Pancreas (tissue), 10 donors: ENCODE results near the gene RSPH6A. TPM values are rescaled to one million over a fixed set of nuclear protein-coding genes. Genes with fewer than 3 reads are reported as not detected.
A peak's percentile ranks its signal among the peaks of the same experiment; 100 is the strongest.

Experiments used
- ATAC-seq, 4 donors: fragments of 200-7000 bp; cut with Tn5 transposase; one replicate each; pipeline versions ENCODE4 v1.8.0 to v1.9.1; 2020; ENCODE audit warnings: mild to moderate bottlenecking in 4 of 4, moderate library complexity in 4 of 4
- DNase-seq, 6 donors: peaks; one replicate each; pipeline ENCODE4 v3.0.0-alpha.2; 2020
- FAIRE-seq: peaks from 2 replicates; lab custom pipeline; 2012; peaks lifted over from hg19 to GRCh38; lab: Jason Lieb, UNC
- H3K27ac ChIP-seq, 4 donors: fragments of 200-600 bp; sonication (generic); 1 replicate in 3 of 4; 2 replicates in 1 of 4; pipeline versions ENCODE4 v1.5.0 to v1.8.0; 2020
- H3K27me3 ChIP-seq, 4 donors: fragments of 200-600 bp; one replicate each; pipeline ENCODE4 v1.8.0; 2021
- H3K36me3 ChIP-seq, 3 donors: fragments of 200-600 bp; sonication (generic) in 1 of 3; one replicate each; pipeline versions ENCODE4 v1.5.0 to v1.8.0; 2020 to 2021
- H3K4me1 ChIP-seq, 3 donors: fragments of 200-600 bp; one replicate each; pipeline ENCODE4 v1.8.0; 2021
- H3K4me3 ChIP-seq, 4 donors: fragments of 200-600 bp; sonication (generic) in 2 of 4; one replicate each; pipeline versions ENCODE4 v1.5.0 to v1.8.0; 2020 to 2021
- H3K9me3 ChIP-seq, 4 donors: fragments of 200-600 bp; one replicate each; pipeline ENCODE4 v1.8.0; 2021
- WGBS, 2 donors: extraction: QIAGEN DNeasy Blood & Tissue Kit; methylation state at CpG; one replicate each; pipeline ENCODE4 v1.1.7; 2013; 5-methylcytosine and 5-hydroxymethylcytosine counted together
- intact Hi-C, 3 donors: fragments of 100-400 bp; cut with DNase I; formaldehyde crosslinking; loops; one replicate each; pipeline versions ENCODE4 v1.11.1 to v1.14.2; 2022
- polyA plus RNA-seq, 2 donors: library from polyadenylated mRNA; stranded (reverse); fragments of 200-250 nt; gene quantifications; one replicate each; pipeline ENCODE4 v1.2.3, GENCODE V29; 2013
- total RNA-seq, 6 donors: library from RNA; stranded (reverse); fragmentation: NEBNext Ultra II Directional in 4 of 6; extraction: Animal tissue kit (Norgen Biotek cat#: 25700) in 4 of 6; gene quantifications; one replicate each; pipeline versions ENCODE4 v1.2.1 to v1.2.4, GENCODE V29; 2021 to 2023
- TF ChIP-seq, protein P1 (sequence below), 4 donors: fragments of 200-600 bp; sonication (generic) in 3 of 4; IDR thresholded peaks; one replicate each; pipeline versions ENCODE4 v1.5.0 to v1.8.0; 2021; ENCODE audit warnings: antibody characterized with exemption in 4 of 4
- donor health status: healthy with polysubstance abuse.
- donor health status: DM: no; HTN: no; CAD: no; lungs with moderate emphysema.
- donor health status: DM: no; HTN: no; CAD: no.
- donor health status: control.
- donor health status: control.
- donor health status: Bipolar disorder and iron deficiency.
- donor health status: DM: yes; HTN: yes; CAD: no.
- donor health status: DM: no; HTN: no; CAD: no.
- donor health status: DM: no; HTN: no; CAD: no.
- donor health status: DM: yes; HTN: yes; CAD: no.

The RSPH6A gene
- total and polyA plus RNA-seq, 8 donors: 0.08 TPM; not detected in 6

DNA sequence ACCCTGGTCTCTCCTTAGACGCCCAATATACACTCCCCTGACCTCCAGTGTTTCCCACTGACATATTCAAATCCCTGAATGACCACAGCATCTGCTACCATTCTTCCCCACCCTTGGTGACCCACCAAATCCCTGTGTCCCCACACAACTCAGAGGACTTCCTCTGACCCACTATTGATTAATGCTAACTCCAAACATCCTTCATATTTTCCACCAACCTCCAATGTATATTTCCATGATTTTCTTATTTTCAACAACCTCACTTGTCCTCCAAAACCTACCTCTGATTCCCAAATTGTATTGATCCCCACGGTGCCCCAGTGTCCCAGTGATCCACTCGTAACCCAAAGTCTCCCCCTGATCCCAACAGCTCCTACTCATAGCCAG lies 21.9 kb downstream of the RSPH6A start:
- Histone ChIP-seq H3K27me3 (no peaks in the 10 kb centered on the region), H3K36me3 (peaks cover 0 to 6% (median 0%) of the 10 kb centered on the region in 3 donors), H3K4me1 (peaks cover 0 to 9% (median 8%) of the 10 kb centered on the region in 3 donors), H3K27ac (no peak overlapping the region), H3K9me3 (no peaks in the 10 kb centered on the region), H3K4me3 (no peak overlapping the region)
- FAIRE-seq: no peak
- ATAC-seq: no peak
- intact Hi-C loops: no loop called here
- DNase-seq: no peak
- TF ChIP-seq, protein P1, sequence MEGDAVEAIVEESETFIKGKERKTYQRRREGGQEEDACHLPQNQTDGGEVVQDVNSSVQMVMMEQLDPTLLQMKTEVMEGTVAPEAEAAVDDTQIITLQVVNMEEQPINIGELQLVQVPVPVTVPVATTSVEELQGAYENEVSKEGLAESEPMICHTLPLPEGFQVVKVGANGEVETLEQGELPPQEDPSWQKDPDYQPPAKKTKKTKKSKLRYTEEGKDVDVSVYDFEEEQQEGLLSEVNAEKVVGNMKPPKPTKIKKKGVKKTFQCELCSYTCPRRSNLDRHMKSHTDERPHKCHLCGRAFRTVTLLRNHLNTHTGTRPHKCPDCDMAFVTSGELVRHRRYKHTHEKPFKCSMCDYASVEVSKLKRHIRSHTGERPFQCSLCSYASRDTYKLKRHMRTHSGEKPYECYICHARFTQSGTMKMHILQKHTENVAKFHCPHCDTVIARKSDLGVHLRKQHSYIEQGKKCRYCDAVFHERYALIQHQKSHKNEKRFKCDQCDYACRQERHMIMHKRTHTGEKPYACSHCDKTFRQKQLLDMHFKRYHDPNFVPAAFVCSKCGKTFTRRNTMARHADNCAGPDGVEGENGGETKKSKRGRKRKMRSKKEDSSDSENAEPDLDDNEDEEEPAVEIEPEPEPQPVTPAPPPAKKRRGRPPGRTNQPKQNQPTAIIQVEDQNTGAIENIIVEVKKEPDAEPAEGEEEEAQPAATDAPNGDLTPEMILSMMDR (IDR thresholded peaks at IDR 0.05): no peak
- WGBS, 2 donors: 11 to 19% methylated on average over 3 of the region's 3 CpGs

DNA sequence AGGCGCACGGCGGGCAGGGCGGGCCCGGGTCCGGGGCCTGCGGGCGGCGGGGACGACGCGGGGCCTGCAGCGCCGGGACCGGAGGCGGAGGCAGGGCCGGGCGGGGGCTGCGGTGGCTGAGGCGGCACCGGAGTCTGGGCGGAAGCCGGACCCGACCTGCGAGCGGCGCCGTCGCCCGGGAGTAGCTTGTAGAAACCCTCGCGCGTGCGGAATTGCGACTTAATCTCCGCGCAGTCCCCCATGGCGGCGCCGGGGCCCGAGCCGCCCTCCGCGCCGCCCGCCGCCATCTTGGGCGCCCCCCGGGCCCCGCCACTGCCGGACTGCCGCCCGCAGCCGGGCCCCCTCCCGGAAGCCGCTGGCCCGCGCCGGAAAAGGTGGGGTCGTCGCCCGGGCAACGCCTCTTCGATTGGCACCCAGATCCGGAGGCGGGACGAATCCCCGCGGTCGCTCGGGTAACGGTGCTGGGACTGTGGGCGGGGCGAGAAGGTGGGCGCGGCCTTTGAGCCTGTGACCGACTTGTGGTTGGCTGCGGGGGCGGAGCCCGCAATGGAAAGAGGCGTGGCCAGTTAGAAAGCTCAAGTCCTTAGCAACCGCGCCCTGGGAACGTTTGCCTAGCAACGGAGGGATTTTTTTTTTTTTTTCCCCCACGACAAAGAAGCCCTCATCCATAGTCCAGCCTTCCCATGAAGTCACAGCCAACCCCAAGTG lies 22.5 kb downstream of the RSPH6A start, which contains the start of gene DMWD:
TSS of gene DMWD (minus strand) at position 376 of the 708 bp plus-strand sequence. CDS start at position 287, 89 bp downstream.
- DNase-seq: peak; percentile 99 to 100 (median 100)
- TF ChIP-seq, protein P1 (IDR thresholded peaks at IDR 0.05): no peak
- H3K4me3 ChIP-seq: peak within 1 kb of the TSS; percentile 63 to 82 (median 69)
- peaks cover 0 to 6% (median 0%) of the 10 kb centered on the region in 3 donors for H3K36me3 ChIP-seq
- peak; percentile 99 for ATAC-seq
- 1% methylated on average over 50 to 86 of the region's 86 CpGs for WGBS, 2 donors
- no peaks in the 10 kb centered on the region for H3K27me3 ChIP-seq
- FAIRE-seq: peak; percentile 84
- H3K9me3 ChIP-seq: no peaks in the 10 kb centered on the region
- peak within 1 kb of the TSS in 2 of 4 donors; percentile 39 to 42 for H3K27ac ChIP-seq
- intact Hi-C loops: no loop called here
- peaks cover 0 to 9% (median 8%) of the 10 kb centered on the region in 3 donors for H3K4me1 ChIP-seq

DNA sequence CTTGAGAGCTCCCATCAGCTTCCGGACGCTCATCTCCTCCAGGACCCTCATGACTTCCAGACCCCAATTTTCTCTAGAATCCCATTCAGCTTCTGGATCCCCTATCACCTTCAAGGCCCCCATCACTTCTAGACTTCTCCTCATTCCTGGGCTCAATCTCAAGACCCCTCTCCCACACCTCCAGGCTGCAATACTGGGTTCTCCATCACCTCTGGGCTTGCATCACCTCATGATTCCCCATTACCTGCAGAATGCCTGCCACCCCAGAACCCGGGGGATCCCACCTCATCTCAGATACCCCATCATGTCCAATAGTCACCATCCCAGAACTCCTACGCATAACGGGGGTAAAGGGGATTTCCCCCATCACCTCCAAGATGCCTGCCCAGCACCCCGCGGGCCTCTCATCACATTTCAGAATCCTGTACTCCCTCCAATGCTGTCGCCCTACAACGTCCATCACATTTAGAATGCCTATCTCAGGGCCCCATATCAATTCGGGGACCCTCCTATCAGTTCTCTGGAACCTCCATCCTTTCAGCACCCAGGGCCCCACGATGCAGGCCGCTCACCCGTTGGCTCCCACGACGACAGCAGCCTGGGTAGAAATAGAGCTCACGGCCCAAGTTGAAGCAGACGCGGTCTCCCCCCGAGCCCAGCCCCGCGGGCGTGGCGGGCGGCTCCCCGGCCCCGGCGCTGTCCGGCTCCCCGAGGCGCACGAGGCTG lies 23.2 kb downstream of the RSPH6A start:
- Histone ChIP-seq H3K9me3 (no peaks in the 10 kb centered on the region), H3K27me3 (no peaks in the 10 kb centered on the region), H3K4me3 (peak overlapping the region; percentile 63 to 82 (median 69)), H3K27ac (no peak overlapping the region), H3K4me1 (peaks cover 0 to 9% (median 8%) of the 10 kb centered on the region in 3 donors), H3K36me3 (peaks cover 0 to 6% (median 0%) of the 10 kb centered on the region in 3 donors)
- 7% methylated on average over 31 of the region's 31 CpGs for WGBS, 2 donors
- FAIRE-seq (no peak), DNase-seq (no peak), ATAC-seq (no peak)
- intact Hi-C loops: no loop called here
- TF ChIP-seq, protein P1 (IDR thresholded peaks at IDR 0.05): no peak

DNA sequence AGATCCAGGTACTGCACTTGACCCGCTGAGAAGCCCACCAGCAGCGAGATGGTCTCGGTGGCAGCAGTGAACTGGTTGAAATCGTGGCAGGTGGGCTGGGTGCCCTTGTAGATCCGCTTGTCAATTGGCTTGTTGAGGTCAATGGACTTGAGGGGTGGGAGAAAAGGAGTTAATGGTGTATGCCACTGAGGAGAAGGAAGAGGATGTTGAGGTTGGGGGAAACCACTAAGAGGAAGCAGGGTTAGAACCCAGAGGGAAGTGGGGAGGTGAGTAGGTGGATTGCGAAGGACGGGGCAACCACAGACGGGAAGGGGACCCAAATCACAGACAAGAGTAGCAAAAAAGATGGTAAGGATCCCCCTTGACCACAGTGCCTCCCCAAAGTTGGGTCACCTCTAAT lies 24.2 kb downstream of the RSPH6A start:
- 87 to 95% methylated on average over 8 of the region's 8 CpGs for WGBS, 2 donors
- H3K9me3 ChIP-seq: no peaks in the 10 kb centered on the region
- H3K4me3 ChIP-seq: no peak overlapping the region
- no peak for FAIRE-seq
- TF ChIP-seq, protein P1 (IDR thresholded peaks at IDR 0.05): no peak
- no peak for DNase-seq
- H3K4me1 ChIP-seq: peaks cover 0 to 9% (median 8%) of the 10 kb centered on the region in 3 donors
- no peak overlapping the region for H3K27ac ChIP-seq
- H3K27me3 ChIP-seq: no peaks in the 10 kb centered on the region
- H3K36me3 ChIP-seq: peaks cover 0 to 6% (median 6%) of the 10 kb centered on the region in 3 donors
- intact Hi-C loops: no loop called here
- no peak for ATAC-seq
